ENCODE results near the gene FAM236C.
"Not testable (repeated sequence)": the region's sequence is repeated elsewhere in the genome, so short reads cannot be mapped to it uniquely, and the experiment has no call there.

DNA sequence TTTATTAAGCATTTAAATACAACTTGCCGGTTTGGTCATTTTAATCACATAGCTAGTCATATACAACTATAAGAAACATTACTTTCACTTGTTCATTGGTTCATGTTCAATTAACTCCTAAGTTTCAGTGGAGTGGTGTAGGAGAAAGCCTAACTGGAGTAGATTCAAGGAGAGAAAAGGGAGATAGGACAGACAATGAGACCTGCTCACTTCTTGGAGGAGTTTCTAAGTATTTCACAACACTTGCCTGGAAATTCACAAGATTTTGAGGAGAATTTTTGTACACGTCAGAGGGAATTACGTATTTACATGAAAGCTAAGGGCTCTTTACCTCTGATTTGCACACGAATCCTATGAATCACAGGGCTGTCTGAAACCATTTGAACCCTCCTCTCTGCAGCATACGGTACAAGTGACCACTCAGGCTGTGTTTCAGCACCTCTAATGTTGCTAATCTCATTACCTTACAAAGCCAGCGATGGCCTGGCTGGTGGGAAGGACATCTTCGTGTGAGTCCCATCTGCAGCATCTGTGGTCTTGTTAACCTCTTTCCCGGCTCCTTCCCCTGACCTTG is 24.6 kb downstream of the FAM236C start:
- TF ChIP-seq, protein P1, sequence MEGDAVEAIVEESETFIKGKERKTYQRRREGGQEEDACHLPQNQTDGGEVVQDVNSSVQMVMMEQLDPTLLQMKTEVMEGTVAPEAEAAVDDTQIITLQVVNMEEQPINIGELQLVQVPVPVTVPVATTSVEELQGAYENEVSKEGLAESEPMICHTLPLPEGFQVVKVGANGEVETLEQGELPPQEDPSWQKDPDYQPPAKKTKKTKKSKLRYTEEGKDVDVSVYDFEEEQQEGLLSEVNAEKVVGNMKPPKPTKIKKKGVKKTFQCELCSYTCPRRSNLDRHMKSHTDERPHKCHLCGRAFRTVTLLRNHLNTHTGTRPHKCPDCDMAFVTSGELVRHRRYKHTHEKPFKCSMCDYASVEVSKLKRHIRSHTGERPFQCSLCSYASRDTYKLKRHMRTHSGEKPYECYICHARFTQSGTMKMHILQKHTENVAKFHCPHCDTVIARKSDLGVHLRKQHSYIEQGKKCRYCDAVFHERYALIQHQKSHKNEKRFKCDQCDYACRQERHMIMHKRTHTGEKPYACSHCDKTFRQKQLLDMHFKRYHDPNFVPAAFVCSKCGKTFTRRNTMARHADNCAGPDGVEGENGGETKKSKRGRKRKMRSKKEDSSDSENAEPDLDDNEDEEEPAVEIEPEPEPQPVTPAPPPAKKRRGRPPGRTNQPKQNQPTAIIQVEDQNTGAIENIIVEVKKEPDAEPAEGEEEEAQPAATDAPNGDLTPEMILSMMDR (IDR thresholded peaks at IDR 0.05; ENCODE audit: low read length): not testable (repeated sequence)
- TF ChIP-seq EZH2 (optimal IDR thresholded peaks at IDR 0.05; ENCODE audit: low read depth, low read length); EZH2phosphoT487 (IDR thresholded peaks at IDR 0.05; ENCODE audit: low read length): not testable (repeated sequence)

Data from MM.1S (cell line).